ENCODE data around the gene MLXIPL.
A peak's percentile ranks its signal among the peaks of the same experiment; 100 is the strongest.
"Not testable (repeated sequence)": the region's sequence is repeated elsewhere in the genome, so short reads cannot be mapped to it uniquely, and the experiment has no call there.

The MLXIPL gene

GRCh38 chr7:73581006-73581405, 43.3 kb downstream of the MLXIPL start:
- not testable (repeated sequence) for DNase-seq (ENCODE audit: low read depth)

GRCh38 chr7:73578342-73579128, 45.8 kb downstream of the MLXIPL start, which contains the start of gene TBL2:
TSS of gene TBL2 (minus strand) at chr7:73578579. CDS start at chr7:73578549, 30 bp downstream.
- DNase-seq (ENCODE audit: low read depth) = peak; percentile 91

- no peak for DNase-seq (ENCODE audit: low read depth)
These were observed 46.5 kb downstream of the MLXIPL start for GRCh38 chr7:73577627-73578341.

- DNase-seq (ENCODE audit: low read depth) = no peak
These were observed 50.5 kb downstream of the MLXIPL start for GRCh38 chr7:73573791-73574190.

GRCh38 chr7:73573276-73573675, 51.0 kb downstream of the MLXIPL start:
- no peak for DNase-seq (ENCODE audit: low read depth)

- no peak for DNase-seq (ENCODE audit: low read depth)
These were observed 51.5 kb downstream of the MLXIPL start for GRCh38 chr7:73572767-73573186.

GRCh38 chr7:73570977-73571376, 53.3 kb downstream of the MLXIPL start:
- DNase-seq (ENCODE audit: low read depth) = no peak

GRCh38 chr7:73570521-73570920, 53.8 kb downstream of the MLXIPL start:
- no peak for DNase-seq (ENCODE audit: low read depth)

GRCh38 chr7:73569042-73569608, 55.2 kb downstream of the MLXIPL start:
- no peak for DNase-seq (ENCODE audit: low read depth)

GRCh38 chr7:73567846-73568685, 56.3 kb downstream of the MLXIPL start:
- DNase-seq (ENCODE audit: low read depth) = no peak

GRCh38 chr7:73567140-73567539, 57.2 kb downstream of the MLXIPL start:
- no peak for DNase-seq (ENCODE audit: low read depth)

- not testable (repeated sequence) for DNase-seq (ENCODE audit: low read depth)
These were observed 57.9 kb downstream of the MLXIPL start for GRCh38 chr7:73566431-73566830.

GRCh38 chr7:73565675-73566340, 58.5 kb downstream of the MLXIPL start:
- DNase-seq (ENCODE audit: low read depth) = no peak

- DNase-seq (ENCODE audit: low read depth) = no peak
These were observed 64.0 kb downstream of the MLXIPL start for GRCh38 chr7:73560109-73560835.

- peak; percentile 62 for DNase-seq (ENCODE audit: low read depth)
These were observed 66.7 kb downstream of the MLXIPL start, which contains the start of gene BCL7B for GRCh38 chr7:73557397-73558257. TSS of gene BCL7B (minus strand) at chr7:73557690. CDS start at chr7:73557578, 112 bp downstream.

- DNase-seq (ENCODE audit: low read depth) = peak; percentile 77
These were observed 67.3 kb downstream of the MLXIPL start for GRCh38 chr7:73557108-73557396.

- no peak for DNase-seq (ENCODE audit: low read depth)
These were observed 67.9 kb downstream of the MLXIPL start for GRCh38 chr7:73556208-73557107.

- no peak for DNase-seq (ENCODE audit: low read depth)
These were observed 68.8 kb downstream of the MLXIPL start for GRCh38 chr7:73555411-73555982.

Data from stimulated activated CD8-positive, alpha-beta memory T cell treated with anti-CD3 and anti-CD28 coated beads, Interleukin-15, amount 100 ng/mL, for 24 hours (primary cell).